ENCODE measurements around the gene CASZ1.

GRCh38 chr1:10821388-10821787 lies 24.9 kb upstream of the CASZ1 start:
- no peak for TF ChIP-seq CTCF (IDR thresholded peaks at IDR 0.05)
- TF ChIP-seq POLR2A (IDR thresholded peaks at IDR 0.05), result no peak

All from esophagus squamous epithelium (tissue), 4 donors.